Gastroesophageal sphincter (tissue), 4 donors: ENCODE results near the gene TMEM150B. TPM values are rescaled to one million over a fixed set of nuclear protein-coding genes. Genes with fewer than 3 reads are reported as not detected.

Source experiments
- total RNA-seq, 4 donors: library from RNA; depleted of rRNA; stranded (reverse); fragments of >200 nt; gene quantifications; one replicate each; pipeline ENCODE4 v1.1.0, GENCODE V29; 2016

The TMEM150B gene
- total RNA-seq, 4 donors from 2014 or later: 2.2 to 12.4 (median 3.3) TPM; not detected in 1

Other genes starting within 250 kb of the TMEM150B start
- 10 to 100 TPM in 1 of 4 donors, 1 to 10 TPM in 3; 2.2 to 10.5 (median 2.5) TPM for gene EPS8L1, start 249.5 kb downstream of the TMEM150B start, total RNA-seq
- gene PPP1R12C, start 207.7 kb downstream of the TMEM150B start, total RNA-seq: 100 to 1,000 TPM; 268 to 479 (median 276) TPM
- 1 to 10 TPM in 1 of 4 donors, not detected in 3; 4.4 TPM for gene TNNT1, start 176.1 kb downstream of the TMEM150B start, total RNA-seq
- gene TNNI3, start 167.6 kb downstream of the TMEM150B start, total RNA-seq: not detected
- gene DNAAF3, start 158.7 kb downstream of the TMEM150B start, total RNA-seq: under 1 TPM in 2 of 4 donors, not detected in 2; 0.42 to 0.52 TPM
- under 1 TPM in 1 of 4 donors, not detected in 3; 0.13 TPM for gene SYT5, start 145.1 kb downstream of the TMEM150B start, total RNA-seq
- 1 to 10 TPM in 3 of 4 donors, under 1 TPM in 1; 0.54 to 4.0 (median 1.4) TPM for gene PTPRH, start 115.8 kb downstream of the TMEM150B start, total RNA-seq
- 1 to 10 TPM in 3 of 4 donors, not detected in 1; 1.7 to 3.8 (median 1.8) TPM for gene TMEM86B, start 96.6 kb downstream of the TMEM150B start, total RNA-seq
- gene PPP6R1, start 66.3 kb downstream of the TMEM150B start, total RNA-seq: 10 to 100 TPM; 32.6 to 79.4 (median 34.0) TPM
- gene HSPBP1, start 45.2 kb downstream of the TMEM150B start, total RNA-seq: 10 to 100 TPM; 20.9 to 37.1 (median 26.5) TPM
- gene BRSK1, start 41.3 kb downstream of the TMEM150B start, total RNA-seq: 10 to 100 TPM in 1 of 4 donors, 1 to 10 TPM in 3; 4.0 to 19.8 (median 8.8) TPM
- gene KMT5C, start 14.5 kb upstream of the TMEM150B start, total RNA-seq: 10 to 100 TPM in 2 of 4 donors, 1 to 10 TPM in 2; 3.4 to 11.2 (median 9.2) TPM
- not detected for gene COX6B2, start 29.4 kb upstream of the TMEM150B start, total RNA-seq
- gene GARIN5B, start 37.9 kb upstream of the TMEM150B start, total RNA-seq: not detected
- under 1 TPM in 1 of 4 donors, not detected in 3; 0.67 TPM for gene IL11, start 45.1 kb upstream of the TMEM150B start, total RNA-seq
- gene TMEM190, start 51.5 kb upstream of the TMEM150B start, total RNA-seq: not detected
- gene TMEM238, start 59.0 kb upstream of the TMEM150B start, total RNA-seq: 1 to 10 TPM in 2 of 4 donors, not detected in 2; 1.6 to 6.0 TPM
- gene RPL28, start 60.6 kb upstream of the TMEM150B start, total RNA-seq: 100 to 1,000 TPM; 174 to 282 (median 271) TPM
- gene UBE2S, start 82.4 kb upstream of the TMEM150B start, total RNA-seq: 10 to 100 TPM; 12.6 to 17.7 (median 15.4) TPM
- gene SHISA7, start 118.0 kb upstream of the TMEM150B start, total RNA-seq: not detected
- 10 to 100 TPM; 39.0 to 78.5 (median 63.8) TPM for gene ISOC2, start 136.3 kb upstream of the TMEM150B start, total RNA-seq
- gene C19orf85, start 139.4 kb upstream of the TMEM150B start, total RNA-seq: not detected
- gene ZNF628, start 151.3 kb upstream of the TMEM150B start, total RNA-seq: 10 to 100 TPM in 1 of 4 donors, 1 to 10 TPM in 3; 2.4 to 13.0 (median 4.9) TPM
- gene NAT14, start 159.8 kb upstream of the TMEM150B start, total RNA-seq: 10 to 100 TPM in 1 of 4 donors, 1 to 10 TPM in 3; 7.4 to 14.0 (median 7.9) TPM
- 10 to 100 TPM in 3 of 4 donors, 1 to 10 TPM in 1; 6.3 to 39.2 (median 23.5) TPM for gene SSC5D, start 163.1 kb upstream of the TMEM150B start, total RNA-seq
- gene SBK2, start 211.8 kb upstream of the TMEM150B start, total RNA-seq: not detected
- gene SBK3, start 220.2 kb upstream of the TMEM150B start, total RNA-seq: under 1 TPM in 2 of 4 donors, not detected in 2; 0.40 TPM